ENCODE results near the gene TMEM52. TPM values are rescaled to one million over a fixed set of nuclear protein-coding genes. Genes with fewer than 3 reads are reported as not detected.

The TMEM52 gene
- total RNA-seq, 1 donor from 2014 or later: 3.9 TPM

DNA sequence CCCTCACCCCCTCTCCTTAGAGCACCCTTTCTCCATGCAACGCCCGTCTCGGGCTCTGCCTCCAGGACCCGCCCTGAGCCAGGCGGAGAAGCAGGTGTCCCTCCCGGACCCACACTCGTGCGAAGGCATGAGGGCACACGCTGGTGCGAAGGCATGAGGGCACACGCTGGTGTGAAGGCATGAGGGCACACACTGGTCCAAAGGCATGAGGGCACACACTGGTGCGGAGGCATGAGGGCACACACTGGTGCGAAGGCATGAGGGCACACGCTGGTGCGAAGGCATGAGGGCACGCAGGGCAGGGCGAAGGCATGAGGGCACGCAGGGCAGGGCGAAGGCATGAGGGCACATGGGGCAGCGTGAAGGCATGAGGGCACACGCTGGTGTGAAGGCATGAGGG is 5.8 kb upstream of the TMEM52 start:
- Mint-ChIP-seq H3K4me1 (ENCODE audit: unreplicated experiment) (no peaks in the 10 kb centered on the region), H3K27me3 (no peaks in the 10 kb centered on the region), H3K27ac (no peak overlapping the region), H3K4me3 (no peak overlapping the region), H3K36me3 (no peaks in the 10 kb centered on the region), H3K9me3 (no peaks in the 10 kb centered on the region)
- TF ChIP-seq, protein P1, sequence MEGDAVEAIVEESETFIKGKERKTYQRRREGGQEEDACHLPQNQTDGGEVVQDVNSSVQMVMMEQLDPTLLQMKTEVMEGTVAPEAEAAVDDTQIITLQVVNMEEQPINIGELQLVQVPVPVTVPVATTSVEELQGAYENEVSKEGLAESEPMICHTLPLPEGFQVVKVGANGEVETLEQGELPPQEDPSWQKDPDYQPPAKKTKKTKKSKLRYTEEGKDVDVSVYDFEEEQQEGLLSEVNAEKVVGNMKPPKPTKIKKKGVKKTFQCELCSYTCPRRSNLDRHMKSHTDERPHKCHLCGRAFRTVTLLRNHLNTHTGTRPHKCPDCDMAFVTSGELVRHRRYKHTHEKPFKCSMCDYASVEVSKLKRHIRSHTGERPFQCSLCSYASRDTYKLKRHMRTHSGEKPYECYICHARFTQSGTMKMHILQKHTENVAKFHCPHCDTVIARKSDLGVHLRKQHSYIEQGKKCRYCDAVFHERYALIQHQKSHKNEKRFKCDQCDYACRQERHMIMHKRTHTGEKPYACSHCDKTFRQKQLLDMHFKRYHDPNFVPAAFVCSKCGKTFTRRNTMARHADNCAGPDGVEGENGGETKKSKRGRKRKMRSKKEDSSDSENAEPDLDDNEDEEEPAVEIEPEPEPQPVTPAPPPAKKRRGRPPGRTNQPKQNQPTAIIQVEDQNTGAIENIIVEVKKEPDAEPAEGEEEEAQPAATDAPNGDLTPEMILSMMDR (conservative IDR thresholded peaks at IDR 0.05): no peak
- DNase-seq (ENCODE audit: extremely low spot score, unreplicated experiment): no peak

DNA sequence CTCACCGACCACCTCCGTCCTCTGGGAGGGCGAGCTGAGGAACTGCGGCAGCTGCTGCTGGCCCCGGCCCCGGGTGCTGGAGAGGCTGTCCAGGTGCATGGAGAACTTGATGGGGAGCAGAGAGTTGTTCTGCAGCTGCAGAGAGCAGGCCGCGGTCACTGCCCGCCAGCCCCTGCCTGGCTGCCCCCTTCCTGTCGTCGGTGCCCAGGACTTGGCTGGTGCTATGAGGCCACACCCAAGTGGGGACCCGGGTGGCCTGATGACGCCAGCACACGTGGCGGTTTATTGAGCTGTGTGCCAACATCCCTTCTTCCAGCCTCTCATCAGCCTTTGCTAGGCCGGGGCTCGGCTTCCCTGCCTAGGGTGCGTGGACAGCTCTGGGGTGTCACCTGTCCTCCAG is 5.3 kb upstream of the TMEM52 start:
- H3K4me1 Mint-ChIP-seq (ENCODE audit: unreplicated experiment): no peaks in the 10 kb centered on the region
- no peak overlapping the region for H3K27ac Mint-ChIP-seq
- no peaks in the 10 kb centered on the region for H3K36me3 Mint-ChIP-seq
- no peak overlapping the region for H3K4me3 Mint-ChIP-seq
- TF ChIP-seq, protein P1 (conservative IDR thresholded peaks at IDR 0.05): no peak
- no peaks in the 10 kb centered on the region for H3K9me3 Mint-ChIP-seq
- no peak for DNase-seq (ENCODE audit: extremely low spot score, unreplicated experiment)
- H3K27me3 Mint-ChIP-seq: no peaks in the 10 kb centered on the region

DNA sequence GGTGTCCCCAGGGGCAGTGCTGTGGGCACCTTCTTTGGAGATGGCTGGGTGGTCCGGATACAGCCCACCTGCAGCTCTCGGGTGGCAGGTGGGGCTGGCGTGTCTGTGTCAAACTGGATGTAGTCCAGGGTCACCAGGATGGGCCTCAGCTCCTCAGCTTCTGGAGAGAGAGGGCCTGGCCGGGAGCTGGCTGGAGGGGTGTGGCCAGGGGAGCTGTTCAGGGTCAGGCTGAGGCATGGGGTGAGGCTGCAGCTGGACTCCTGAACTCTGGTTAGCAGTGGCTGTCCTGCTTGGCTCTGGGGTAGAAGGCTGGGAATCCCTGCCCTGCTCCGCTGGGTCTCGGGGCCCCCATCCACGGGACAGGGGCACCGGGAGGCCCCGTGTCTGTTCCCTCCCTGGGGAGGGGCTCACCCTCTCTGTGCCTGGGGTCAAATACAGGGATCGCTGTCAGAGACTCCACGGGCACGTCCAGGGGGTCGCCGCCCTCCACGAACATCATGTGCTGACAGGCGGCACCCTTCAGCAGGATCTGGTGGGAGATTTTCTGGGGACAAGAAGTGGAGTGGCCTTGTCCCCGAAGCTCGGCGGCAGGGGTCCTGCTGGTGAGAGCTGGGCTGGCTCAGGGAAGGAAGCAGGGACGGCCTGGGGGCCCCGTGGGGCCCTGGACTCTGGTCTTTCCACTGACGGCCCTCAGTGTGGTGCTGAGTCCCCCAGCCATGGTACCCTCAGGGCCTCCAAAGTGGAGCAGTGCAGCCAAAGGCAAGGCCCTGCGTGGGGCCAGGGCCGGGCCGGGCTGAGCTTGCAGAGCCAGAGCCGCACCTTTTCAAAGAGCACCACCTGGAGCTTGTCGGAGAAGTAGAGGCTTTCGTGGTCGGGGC is 4.1 kb upstream of the TMEM52 start:
- TF ChIP-seq, protein P1 (conservative IDR thresholded peaks at IDR 0.05): no peak
- H3K4me1 Mint-ChIP-seq (ENCODE audit: unreplicated experiment): no peaks in the 10 kb centered on the region

DNA sequence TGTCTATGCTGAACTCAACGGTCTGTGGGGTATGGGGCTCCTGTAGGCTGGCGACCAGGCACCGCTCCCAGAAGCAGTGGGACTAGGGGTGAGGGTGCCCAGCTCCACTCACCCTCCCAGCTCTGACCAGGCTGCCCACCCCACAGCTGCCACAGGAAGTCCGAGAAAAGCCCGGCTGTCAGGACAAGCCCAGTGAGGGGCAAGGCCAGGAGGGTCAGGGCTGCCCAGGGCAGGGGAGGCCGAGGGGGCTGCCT is 3.5 kb upstream of the TMEM52 start:
- no peaks in the 10 kb centered on the region for H3K4me1 Mint-ChIP-seq (ENCODE audit: unreplicated experiment)
- TF ChIP-seq, protein P1 (conservative IDR thresholded peaks at IDR 0.05): no peak
- H3K9me3 Mint-ChIP-seq: no peaks in the 10 kb centered on the region
- no peak for DNase-seq (ENCODE audit: extremely low spot score, unreplicated experiment)
- H3K4me3 Mint-ChIP-seq: no peak overlapping the region
- no peaks in the 10 kb centered on the region for H3K36me3 Mint-ChIP-seq
- H3K27me3 Mint-ChIP-seq: peaks cover 2% of the 10 kb centered on the region
- no peak overlapping the region for H3K27ac Mint-ChIP-seq

More for the DNA sequence above, 4.1 kb upstream of the TMEM52 start:
- no peak for DNase-seq (ENCODE audit: extremely low spot score, unreplicated experiment)
- Mint-ChIP-seq H3K9me3 (no peaks in the 10 kb centered on the region), H3K4me3 (no peak overlapping the region), H3K36me3 (no peaks in the 10 kb centered on the region), H3K27me3 (no peaks in the 10 kb centered on the region), H3K27ac (no peak overlapping the region)

DNA sequence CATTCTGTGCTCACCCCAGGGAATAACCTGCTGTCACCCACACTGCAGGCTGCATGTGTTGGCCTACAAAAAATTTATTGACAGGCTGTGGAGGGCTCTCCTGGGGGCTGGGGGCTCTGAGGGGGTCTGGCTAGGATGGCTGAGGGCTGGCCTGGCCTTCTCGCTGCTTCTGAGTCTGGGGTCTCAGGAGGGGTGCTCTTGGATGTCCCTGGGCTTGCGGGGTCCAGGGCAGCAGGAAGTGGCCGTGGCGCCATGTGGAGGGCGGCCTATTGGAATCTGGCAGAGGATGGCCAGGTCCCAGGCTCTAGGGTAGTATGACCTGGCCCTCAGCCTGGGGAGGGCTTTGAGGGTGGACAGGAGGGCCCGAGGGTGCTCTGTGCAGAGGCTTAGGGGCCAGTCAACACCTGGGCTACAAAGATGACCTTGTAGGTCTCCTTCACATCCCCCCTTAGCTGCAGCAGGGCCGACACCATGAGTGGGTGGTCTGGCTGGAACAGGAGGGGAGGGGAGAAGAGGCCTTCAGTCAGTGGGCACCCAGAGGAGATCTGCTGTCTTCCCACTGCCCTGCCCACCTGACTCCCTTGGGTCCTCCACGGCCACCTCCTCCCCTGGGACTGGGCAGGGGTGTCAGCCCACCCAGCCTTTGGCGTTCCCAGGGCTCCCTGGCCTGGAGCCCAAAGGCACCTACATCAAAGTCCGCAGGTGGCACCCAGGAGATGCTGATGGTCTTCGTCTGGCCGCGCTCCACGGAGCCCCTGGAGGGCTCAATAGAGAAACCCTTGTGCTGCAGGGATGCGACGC is 3.0 kb upstream of the TMEM52 start:
- TF ChIP-seq, protein P1 (conservative IDR thresholded peaks at IDR 0.05): no peak
- no peak overlapping the region for H3K27ac Mint-ChIP-seq
- no peak for DNase-seq (ENCODE audit: extremely low spot score, unreplicated experiment)
- H3K4me3 Mint-ChIP-seq: no peak overlapping the region
- H3K9me3 Mint-ChIP-seq: no peaks in the 10 kb centered on the region
- H3K4me1 Mint-ChIP-seq (ENCODE audit: unreplicated experiment): no peaks in the 10 kb centered on the region
- peaks cover 2% of the 10 kb centered on the region for H3K27me3 Mint-ChIP-seq
- H3K36me3 Mint-ChIP-seq: no peaks in the 10 kb centered on the region

All from type B pancreatic cell (in vitro differentiated cells).